Measurements from ENCODE around the gene TBC1D7.

TBC1D7 gene

DNA sequence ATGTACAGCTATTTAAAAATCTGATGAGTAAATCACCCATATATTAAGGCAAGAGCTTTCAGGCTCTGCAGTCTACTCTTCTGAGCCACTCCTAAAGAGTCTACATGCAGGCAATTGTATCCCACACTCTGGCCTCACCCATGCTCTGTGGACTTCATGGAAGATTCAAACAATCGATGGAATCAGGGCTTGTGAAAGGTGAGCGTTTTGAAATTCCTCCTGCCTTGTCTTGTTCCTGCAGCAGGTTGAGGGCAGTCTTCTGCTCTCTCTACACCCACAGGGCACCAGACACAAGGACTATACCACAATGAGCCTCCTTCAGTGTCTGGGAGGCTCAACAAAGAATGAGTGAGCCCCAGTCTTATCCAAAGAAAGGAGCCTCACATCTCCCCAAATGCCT, 51.1 kb downstream of the TBC1D7 start:
- DNase-seq (ENCODE audit: low read depth), result no peak
- H3K4me3 ChIP-seq (ENCODE audit: low read depth, low read length), result no peak overlapping the region

DNA sequence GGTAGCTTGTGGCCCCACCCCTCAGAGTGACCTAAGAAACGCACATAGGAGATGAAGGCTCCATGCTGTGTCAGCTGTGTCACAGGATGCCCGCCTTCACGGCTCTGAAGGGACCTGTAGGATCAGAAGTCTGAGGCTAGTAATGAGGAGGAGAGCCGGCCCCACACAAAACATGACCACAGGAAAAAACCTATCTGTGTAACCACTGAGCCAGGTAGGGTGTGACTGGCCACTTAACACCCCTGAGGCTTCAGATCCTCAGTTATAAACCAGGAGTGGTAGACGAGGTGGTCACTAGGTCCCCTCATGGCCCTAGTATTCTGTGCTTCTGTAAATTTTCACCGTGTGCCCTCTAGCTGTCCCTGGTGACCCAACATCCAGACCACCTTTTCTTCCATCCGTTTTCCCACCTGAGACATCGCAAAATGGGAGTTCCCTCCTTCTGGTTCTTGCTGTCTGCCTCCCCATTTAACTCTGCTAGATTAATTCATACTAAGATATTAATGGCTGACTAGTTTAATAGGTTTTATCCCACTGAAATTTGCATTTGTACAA, 52.8 kb downstream of the TBC1D7 start:
- H3K4me3 ChIP-seq (ENCODE audit: low read depth, low read length), result no peak overlapping the region

DNA sequence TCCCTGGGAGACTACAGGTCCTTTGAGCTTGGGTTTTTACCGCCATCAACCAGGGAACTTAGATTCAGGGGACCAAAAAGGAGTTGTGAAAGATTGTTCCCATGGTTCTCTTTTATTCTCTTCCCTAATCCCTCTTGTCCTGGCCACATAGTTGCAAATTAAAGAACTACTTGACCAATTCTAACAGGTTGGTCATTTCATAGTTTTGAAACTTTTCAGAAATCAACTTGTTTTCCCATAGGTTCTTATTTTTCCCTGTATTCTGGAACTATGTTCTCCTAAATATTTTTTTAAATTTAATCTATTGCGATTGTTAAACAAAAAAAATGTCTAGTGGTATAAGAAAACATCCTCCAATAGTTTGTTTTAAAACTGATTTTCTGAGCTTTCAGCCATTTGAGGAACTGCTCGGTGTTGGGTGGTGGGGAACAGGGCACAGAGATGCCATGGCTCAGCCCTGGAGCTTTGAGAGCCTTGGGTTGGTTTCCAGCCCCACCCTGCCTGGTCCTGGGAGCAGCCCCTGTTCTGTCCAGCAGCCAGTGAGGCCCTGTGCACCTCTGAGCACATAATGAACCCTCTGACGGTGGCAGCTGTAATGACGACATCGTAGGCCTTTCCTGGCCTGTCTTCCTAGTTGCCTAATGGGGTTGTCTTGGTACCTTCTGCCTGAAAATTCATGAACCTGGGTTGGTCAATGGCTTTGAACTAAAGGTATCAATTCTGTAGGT, 53.5 kb downstream of the TBC1D7 start:
- H3K4me3 ChIP-seq (ENCODE audit: low read depth, low read length), result no peak overlapping the region
- no peak for DNase-seq (ENCODE audit: low read depth)

More for the DNA sequence above, 52.8 kb downstream of the TBC1D7 start:
- no peak for DNase-seq (ENCODE audit: low read depth)

DNA sequence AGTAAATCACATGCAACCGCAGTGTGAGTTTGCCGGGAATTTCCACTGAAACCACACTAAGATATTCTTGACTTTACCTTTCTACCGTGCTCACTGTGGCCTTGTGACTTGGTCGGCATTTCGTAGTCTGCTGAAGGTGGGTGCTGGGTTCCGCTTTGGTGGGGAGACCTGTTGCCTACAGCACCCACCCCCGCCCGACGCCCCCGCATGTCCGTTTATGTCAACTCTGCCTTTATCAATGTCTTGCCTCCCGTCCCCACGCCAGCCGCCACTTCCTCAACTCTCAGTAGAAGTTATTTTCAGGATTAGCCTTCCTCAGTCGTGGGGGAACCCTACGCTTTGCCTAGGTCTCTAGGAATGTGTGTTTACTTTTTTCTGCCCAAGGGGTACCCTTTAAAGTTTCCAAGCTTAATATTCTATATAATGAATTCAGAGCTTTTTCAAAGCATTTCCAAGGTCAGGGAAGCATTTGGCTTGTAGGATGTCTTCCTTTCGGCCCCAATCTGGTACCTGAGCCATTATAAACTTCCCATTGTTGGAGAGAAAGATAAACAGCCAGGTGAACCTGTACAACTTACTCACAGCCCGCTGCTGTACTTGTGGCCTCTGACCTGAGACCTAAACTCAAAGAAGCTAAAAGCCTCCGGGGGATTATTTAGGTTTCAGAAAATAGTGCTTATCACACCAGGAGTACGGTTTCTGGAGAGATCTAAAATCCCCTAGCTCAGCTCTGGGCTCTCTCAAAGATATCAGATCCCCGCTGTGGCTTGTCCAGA, 54.2 kb downstream of the TBC1D7 start:
- H3K4me3 ChIP-seq (ENCODE audit: low read depth, low read length), result no peak overlapping the region
- no peak for DNase-seq (ENCODE audit: low read depth)

DNA sequence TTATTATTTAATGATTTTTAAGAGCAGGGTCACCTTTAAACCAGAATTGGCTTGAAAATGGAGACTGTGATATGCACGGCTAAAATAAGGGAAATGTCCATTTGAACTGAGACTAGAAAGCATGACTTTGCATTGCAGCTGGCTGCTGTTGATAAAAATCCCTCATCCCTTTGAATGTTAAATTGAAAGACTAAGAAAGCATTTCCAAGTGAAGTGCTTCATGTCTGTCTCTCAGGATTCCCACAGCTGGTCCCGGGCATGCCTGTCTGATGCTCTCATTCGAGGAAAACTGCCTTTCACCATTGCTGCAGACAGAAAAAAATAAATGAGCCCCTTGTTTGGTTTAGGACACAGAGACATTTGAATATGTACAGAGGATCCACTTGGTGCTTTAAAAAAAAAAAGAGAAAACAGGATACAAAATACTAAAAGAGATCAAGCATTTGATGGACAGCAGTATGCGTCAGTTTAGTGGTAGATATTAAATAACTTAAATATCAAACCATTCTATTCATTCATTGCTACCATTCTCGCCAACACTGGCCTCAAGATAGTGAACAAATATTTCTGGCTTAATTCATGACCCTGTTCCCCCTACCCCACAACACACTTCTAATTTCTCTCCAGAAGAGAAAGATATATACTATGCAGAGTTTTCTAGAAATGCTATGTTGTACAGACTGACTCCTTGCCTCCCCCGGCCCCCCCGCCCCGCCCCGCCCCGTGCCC, 55.0 kb downstream of the TBC1D7 start:
- H3K4me3 ChIP-seq (ENCODE audit: low read depth, low read length), result no peak overlapping the region
- no peak for DNase-seq (ENCODE audit: low read depth)

DNA sequence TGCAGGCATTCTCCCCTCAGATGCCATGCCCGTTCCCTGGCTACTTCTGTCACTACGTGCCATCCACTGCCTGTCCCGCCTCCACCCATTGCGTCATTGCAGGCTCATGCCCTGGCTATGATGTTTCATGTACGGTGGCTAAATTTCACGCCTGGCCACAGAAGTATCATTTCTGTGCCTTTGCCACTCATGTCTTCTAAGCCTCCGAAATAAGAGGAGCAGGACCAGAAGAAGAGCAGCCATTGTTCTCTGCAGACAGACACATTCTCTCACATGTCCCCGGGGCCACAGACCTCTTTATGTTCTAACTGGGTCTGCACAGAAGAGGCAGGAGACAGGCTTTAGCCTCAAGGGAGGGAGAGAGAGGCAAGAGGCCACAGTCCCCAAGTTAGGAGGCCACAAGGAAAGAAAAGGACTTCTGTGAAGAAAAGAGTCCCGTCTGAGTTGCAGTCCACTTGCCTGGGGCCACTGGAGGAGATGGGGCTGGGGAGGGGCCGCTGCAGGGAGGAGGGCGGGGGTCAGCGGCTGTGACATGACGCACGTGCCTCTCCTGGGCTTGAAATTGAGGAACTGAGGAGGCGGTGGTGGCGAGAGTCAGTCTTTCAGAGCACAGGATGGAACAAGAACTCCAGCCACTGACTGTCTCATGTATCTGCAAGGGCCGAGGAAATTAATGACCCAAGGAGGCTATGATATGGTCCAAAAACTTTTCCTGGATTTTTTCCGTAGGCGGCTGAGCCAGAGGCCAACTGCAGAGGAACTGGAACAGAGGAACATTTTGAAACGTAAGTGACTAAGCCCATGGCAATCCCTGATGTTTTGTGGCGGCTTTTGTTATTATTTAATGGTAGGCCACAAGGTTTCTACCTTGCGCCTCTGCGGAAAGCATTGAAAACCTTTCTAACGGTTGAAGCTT, 55.9 kb downstream of the TBC1D7 start:
- DNase-seq (ENCODE audit: low read depth), result no peak

DNA sequence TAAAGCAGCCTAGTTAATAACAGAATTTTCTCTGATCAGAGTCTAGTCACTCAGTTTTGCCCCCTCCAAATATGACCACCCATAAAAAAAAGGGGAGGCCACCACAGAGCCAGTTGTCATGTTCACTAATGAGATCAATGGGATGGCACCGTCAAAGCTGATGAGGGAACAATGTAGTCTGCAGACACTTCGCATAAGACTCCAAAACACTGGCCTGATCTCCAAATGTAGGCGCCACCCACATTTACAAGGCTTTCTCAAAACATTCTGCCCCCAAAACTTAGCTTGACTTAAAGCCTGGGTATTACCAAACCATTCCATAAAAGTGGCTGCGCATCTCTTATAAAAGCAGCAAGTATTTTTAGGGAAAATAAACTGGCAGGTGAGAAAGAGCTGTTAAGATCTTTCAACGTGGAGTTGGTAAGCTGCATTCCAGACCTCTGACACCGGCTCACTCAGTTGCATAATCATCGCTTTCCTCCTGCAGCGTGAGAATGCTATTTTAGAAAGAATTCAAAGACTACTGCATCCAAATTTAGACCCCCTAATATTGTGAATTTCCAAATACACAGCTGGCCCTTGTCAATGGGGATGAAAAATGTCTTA, 59.3 kb downstream of the TBC1D7 start:
- no peak for DNase-seq (ENCODE audit: low read depth)
- H3K4me3 ChIP-seq (ENCODE audit: low read depth, low read length), result no peak overlapping the region

More for the DNA sequence above, 55.9 kb downstream of the TBC1D7 start:
- no peak overlapping the region for H3K4me3 ChIP-seq (ENCODE audit: low read depth, low read length)

DNA sequence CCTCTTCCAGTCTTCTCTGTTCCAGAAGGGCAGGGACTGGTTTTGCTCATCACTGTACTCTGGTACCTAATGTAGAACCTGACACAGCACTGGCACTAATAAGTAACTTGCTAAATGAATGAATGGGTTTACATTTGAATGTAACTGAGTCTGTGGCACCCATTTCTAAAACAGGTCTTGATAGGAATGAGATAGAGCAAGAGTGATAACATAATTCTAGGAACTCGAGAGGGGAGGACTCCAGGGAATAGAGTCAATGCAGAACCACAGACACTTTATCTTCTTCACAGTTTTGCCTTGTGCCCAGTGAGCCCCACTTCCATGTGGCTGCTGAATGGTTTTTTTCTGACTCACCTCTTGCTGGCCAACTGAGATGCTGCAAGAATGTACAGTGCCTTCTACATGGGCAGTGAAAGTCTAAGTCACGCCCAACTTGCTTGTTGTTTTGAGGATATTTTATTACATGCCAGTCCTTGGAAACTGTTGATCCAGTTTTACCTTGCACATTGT, 61.1 kb downstream of the TBC1D7 start:
- DNase-seq (ENCODE audit: low read depth), result no peak
- no peak overlapping the region for H3K4me3 ChIP-seq (ENCODE audit: low read depth, low read length)

DNA sequence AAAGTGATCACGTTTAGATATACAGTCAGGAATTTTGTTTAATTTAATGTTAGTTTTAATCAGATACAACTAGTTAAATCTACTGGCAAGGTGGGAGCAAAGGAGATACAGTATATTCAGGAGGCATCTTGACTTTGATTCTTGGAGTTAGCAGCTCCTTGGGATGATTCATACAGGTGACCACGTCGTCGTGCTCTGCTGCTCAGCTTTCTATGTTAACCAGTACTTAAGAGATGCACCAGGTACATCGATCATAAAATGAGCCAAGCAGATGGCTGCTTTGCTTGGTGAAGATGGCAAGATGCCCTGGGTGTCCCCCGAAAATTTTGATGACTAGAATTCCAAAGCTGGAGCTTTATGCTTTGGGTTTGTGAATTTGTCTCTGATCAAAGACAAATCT, 64.7 kb downstream of the TBC1D7 start:
- no peak overlapping the region for H3K4me3 ChIP-seq (ENCODE audit: low read depth, low read length)
- no peak for DNase-seq (ENCODE audit: low read depth)

DNA sequence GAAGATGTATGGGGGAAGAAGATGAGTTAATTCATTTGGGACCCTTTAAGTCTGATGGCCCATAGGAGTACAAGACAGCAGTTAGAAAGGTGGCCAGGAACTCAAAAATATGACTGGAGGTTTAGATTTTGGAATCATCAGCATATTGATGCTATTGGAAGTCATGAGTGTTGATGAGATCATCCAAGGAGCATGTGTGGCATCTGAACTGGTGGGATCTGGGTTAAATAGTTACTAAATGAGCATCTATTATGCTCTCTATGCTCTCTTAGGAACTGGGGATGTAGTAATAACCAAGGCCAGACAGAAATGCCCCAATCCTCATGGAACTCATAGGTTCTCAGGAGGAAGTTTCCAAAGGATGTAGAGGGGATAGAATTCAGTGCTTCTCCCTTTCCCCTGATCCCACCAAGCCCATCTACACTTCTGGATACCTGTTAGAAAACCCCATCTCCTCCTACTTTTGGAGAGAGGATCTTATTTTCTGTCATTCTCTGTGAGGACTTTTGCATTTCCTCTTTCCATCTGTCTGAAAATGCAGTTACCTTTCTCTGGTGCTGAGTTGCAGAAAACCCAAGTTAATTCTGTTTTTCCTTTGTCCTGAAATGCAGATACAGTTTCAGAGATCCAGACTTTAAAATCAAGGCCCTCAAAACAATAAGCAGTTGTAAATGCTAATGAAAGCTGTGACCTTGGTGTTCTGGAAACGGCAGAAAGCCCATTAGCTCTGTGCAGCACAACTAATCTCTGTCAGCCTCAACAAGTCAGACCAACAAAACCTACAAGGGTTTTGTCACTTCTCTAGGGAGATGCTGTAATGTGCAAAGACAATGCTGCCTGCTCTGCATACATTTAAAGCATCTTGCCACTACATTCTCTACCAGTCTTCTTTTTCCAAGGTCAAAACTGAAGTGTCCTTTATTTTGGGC, 65.8 kb downstream of the TBC1D7 start:
- no peak overlapping the region for H3K4me3 ChIP-seq (ENCODE audit: low read depth, low read length)
- no peak for DNase-seq (ENCODE audit: low read depth)

DNA sequence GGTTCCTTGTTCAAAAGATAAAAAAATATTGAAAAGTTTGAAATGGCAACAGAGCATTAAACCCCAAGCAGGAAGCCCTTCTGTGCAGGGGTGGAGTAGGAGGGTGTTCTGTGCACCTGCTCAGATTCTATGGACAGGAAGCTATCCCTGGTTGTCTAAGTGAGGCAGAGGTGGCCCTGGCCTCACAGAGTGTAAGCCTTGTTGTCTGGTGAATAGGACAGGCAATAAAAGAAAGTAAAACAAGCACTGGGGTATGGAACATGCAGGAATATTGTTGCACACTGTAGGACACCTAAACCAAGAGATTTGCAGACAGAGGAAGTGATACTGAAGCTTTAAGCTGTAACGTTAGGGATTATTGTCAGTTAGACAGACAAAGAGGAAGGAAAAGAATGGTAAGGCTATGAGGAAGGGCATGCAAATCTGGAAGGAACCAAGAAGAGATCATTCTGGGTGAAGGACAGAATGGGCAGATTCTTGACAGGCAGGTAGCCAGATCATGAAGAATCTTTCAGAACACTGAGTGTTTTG, 66.8 kb downstream of the TBC1D7 start:
- no peak overlapping the region for H3K4me3 ChIP-seq (ENCODE audit: low read depth, low read length)
- no peak for DNase-seq (ENCODE audit: low read depth)

DNA sequence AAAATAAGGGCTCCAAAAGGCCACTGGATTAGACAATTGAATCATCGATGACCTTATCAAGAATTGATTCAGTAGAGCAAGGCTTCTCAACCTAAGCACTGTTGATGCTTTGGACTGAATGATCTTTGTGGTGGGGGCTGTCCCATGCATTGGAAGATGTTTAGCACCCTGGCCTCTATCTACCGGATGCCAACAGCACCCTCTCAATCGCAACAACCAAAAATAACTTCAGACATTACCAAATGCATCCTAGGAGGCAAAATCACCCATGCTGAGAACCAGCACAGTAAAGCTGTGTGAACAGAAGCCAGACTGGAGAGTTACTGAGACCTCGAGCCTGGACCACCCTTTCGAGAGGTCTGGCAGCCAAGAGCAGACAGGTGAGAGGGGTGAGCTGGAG, 67.5 kb downstream of the TBC1D7 start:
- no peak overlapping the region for H3K4me3 ChIP-seq (ENCODE audit: low read depth, low read length)

DNA sequence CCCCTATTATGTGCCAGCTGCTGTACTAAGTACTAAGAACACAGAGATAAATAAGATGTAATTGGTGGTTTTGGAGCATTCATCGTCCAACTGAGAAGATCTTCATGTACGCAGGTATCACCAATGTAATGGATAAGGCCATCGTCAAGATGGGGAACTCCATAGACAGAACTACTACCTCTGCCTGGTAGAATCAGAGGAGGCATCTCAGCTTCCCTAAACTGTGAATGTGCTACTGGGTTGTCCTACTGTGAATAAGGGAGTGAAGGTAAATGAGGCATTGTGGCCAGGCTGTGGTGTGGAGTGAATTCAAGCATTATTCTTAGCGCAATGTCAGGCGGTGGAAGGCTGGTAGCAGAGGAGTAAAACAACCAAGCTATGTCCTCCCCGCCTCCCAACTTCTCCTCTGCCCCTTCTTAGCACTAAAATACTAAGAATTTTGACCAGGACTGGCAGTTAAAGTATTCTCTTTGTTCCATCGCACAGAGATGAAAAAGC, 68.2 kb downstream of the TBC1D7 start:
- no peak for DNase-seq (ENCODE audit: low read depth)

More for the DNA sequence above, 67.5 kb downstream of the TBC1D7 start:
- no peak for DNase-seq (ENCODE audit: low read depth)

DNA sequence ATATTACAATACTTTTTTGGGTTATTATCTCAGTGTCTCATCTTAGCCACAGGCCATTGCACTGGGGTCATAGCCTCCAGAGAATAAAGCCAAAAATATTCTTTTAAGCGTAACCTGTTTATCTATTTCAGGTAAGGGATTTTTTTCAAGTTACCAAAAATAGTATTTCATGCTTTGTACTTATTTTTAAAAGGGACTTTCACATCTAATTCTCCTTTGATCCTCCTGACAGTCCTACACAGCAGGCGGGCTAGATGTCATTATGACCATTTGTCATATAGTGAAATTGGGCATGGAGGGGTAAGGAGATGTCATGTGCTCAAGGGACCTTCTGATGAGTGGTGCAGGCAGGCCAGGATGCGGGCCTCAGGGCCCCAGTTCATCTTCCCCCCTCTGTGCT, 68.9 kb downstream of the TBC1D7 start:
- DNase-seq (ENCODE audit: low read depth), result no peak
- H3K4me3 ChIP-seq (ENCODE audit: low read depth, low read length), result no peak overlapping the region

More for the DNA sequence above, 68.2 kb downstream of the TBC1D7 start:
- H3K4me3 ChIP-seq (ENCODE audit: low read depth, low read length), result no peak overlapping the region

DNA sequence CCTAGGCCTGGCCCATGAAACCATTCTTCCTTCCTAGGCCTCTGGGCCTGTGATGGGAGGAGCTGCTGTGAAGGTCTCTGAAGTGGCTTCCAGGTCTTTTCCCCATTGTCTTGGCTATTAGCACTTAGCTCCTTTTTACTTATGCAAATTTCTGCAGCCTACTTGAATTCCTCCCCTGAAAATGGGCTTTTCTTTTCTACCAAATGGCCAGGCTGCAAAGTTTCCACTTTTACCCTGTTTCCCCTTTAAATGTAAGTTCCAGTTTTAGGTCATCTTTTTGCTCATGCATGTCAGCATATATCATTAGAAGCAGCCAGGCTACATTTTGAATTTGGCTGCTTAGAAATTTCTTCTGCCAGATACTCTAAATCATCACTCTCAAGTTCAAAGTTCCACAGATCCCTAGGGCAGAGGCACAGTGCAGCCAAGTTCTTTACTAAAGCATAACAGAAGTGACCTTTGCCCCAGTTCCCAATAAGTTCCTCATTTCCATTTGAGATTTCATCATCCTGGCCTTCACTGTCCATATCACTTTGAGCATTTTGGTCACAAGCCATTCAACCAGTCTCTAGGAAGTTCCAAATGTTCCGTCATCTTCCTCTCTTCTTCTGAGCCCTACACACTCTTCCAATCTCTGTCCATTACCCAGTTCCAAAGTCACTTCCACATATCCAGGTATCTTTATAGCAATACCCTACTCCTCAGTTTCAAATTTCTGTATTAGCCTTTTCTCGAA, 71.9 kb downstream of the TBC1D7 start:
- H3K4me3 ChIP-seq (ENCODE audit: low read depth, low read length), result no peak overlapping the region
- peak; percentile 23 for DNase-seq (ENCODE audit: low read depth)
